Sigmoid colon (tissue), 7 donors: ENCODE results near the gene CHST2. TPM values are rescaled to one million over a fixed set of nuclear protein-coding genes. Genes with fewer than 3 reads are reported as not detected.

Experiments
- DNase-seq: peaks from one replicate; pipeline ENCODE4 v3.0.0-alpha.2; 2019
- H3K27ac ChIP-seq, 4 donors: fragments of 200-600 bp; sonication (generic); one replicate each; pipeline ENCODE4 v1.5.1; 2016 to 2019; ENCODE audit warnings: mild to moderate bottlenecking in 1 of 4
- H3K27me3 ChIP-seq, 3 donors: fragments of 200-600 bp; sonication (generic); one replicate each; pipeline ENCODE4 v1.5.1; 2019; ENCODE audit warnings: mild to moderate bottlenecking in 1 of 3
- H3K36me3 ChIP-seq, 4 donors: fragments of 200-600 bp; sonication (generic); one replicate each; pipeline ENCODE4 v1.5.1; 2016 to 2019
- H3K4me1 ChIP-seq, 4 donors: fragments of 200-600 bp; sonication (generic); one replicate each; pipeline ENCODE4 v1.5.1; 2017 to 2019
- H3K4me3 ChIP-seq, 4 donors: fragments of 200-600 bp; sonication (generic); one replicate each; pipeline ENCODE4 v1.5.1; 2017 to 2019; ENCODE audit warnings: mild to moderate bottlenecking in 2 of 4, moderate library complexity in 1 of 4
- H3K9me3 ChIP-seq, 4 donors: fragments of 200-600 bp in 3 of 4; sonication (generic) in 3 of 4; one replicate each; pipeline versions ENCODE4 v1.5.1 to v1.6.1; 2013 to 2019
- EP300 ChIP-seq, 4 donors: sonication (generic); formaldehyde crosslinking; IDR thresholded peaks; one replicate each; pipeline ENCODE4 v1.6.1; 2017; ENCODE audit warnings: antibody characterized with exemption in 4 of 4
- POLR2A ChIP-seq, 2 donors: fragments of 450-650 bp; IDR thresholded peaks; one replicate each; pipeline ENCODE4 v1.6.1; 2016; ENCODE audit warnings: antibody characterized with exemption in 2 of 2, mild to moderate bottlenecking in 2 of 2, moderate library complexity in 2 of 2
- POLR2AphosphoS5 ChIP-seq, 4 donors: sonication (generic); formaldehyde crosslinking; IDR thresholded peaks; one replicate each; pipeline ENCODE4 v1.6.1; 2017; ENCODE audit warnings: antibody characterized with exemption in 4 of 4
- WGBS, 2 donors: extraction: QIAGEN DNeasy Blood & Tissue Kit; methylation state at CpG; one replicate each; pipeline ENCODE4 v1.1.7; 2013; 5-methylcytosine and 5-hydroxymethylcytosine counted together
- intact Hi-C: fragments of 100-400 bp; cut with DNase I; formaldehyde crosslinking; loops from one replicate; pipeline ENCODE4 v1.15.1; 2023
- polyA plus RNA-seq, 3 donors: library from polyadenylated mRNA; stranded (reverse); fragments of 200-250 nt; gene quantifications; one replicate each; pipeline ENCODE4 v1.2.3, GENCODE V29; 2013
- total RNA-seq, 4 donors: library from RNA; depleted of rRNA; stranded (reverse); fragments of >200 nt; gene quantifications; one replicate each; pipeline ENCODE4 v1.1.0, GENCODE V29; 2016
- TF ChIP-seq, protein P1 (sequence below), 4 experiments: fragments of 450-650 bp in 3 of 4; fragments of 200-600 bp in 1 of 4; IDR thresholded peaks; one replicate each; pipeline ENCODE4 v1.5.1; 2016 to 2019; ENCODE audit warnings: antibody characterized with exemption in 4 of 4, mild to moderate bottlenecking in 3 of 4, moderate library complexity in 2 of 4
- donor health status: healthy with polysubstance abuse.
- donor health status: Bipolar disorder and iron deficiency.
- donor health status: healthy.

The CHST2 gene
- total and polyA plus RNA-seq, 7 donors: 0.60 to 4.5 (median 3.1) TPM

DNA sequence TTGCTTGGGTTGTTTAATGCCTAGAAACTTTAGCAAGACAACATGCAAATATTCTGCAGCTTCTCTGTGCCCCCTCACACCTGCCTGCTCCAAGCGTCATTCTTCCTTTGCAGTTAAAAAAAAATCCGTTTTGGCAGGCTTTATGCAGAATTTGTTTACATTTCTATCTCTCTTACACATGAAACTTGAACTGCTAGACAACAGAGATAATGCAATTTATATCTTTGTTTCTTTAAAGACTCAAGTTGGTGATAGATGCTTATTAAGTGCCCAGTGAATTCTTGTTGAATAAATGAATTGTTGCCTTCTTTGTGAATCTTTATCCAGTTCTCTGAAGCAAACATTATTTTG lies 53.2 kb downstream of the CHST2 start:
- Histone ChIP-seq H3K9me3 (peaks cover 0 to 2% (median 0%) of the 10 kb centered on the region in 4 donors), H3K4me1 (no peaks in the 10 kb centered on the region), H3K36me3 (no peaks in the 10 kb centered on the region), H3K27ac (no peak overlapping the region), H3K27me3 (no peaks in the 10 kb centered on the region), H3K4me3 (no peak overlapping the region)
- WGBS, 2 donors: 47 to 56% methylated on average over 2 of the region's 2 CpGs
- no peak for DNase-seq
- intact Hi-C loops: no loop called here
- TF ChIP-seq POLR2A (IDR thresholded peaks at IDR 0.05) (no peak), POLR2AphosphoS5 (IDR thresholded peaks at IDR 0.05) (no peak), EP300 (IDR thresholded peaks at IDR 0.05) (no peak)
- TF ChIP-seq, protein P1, sequence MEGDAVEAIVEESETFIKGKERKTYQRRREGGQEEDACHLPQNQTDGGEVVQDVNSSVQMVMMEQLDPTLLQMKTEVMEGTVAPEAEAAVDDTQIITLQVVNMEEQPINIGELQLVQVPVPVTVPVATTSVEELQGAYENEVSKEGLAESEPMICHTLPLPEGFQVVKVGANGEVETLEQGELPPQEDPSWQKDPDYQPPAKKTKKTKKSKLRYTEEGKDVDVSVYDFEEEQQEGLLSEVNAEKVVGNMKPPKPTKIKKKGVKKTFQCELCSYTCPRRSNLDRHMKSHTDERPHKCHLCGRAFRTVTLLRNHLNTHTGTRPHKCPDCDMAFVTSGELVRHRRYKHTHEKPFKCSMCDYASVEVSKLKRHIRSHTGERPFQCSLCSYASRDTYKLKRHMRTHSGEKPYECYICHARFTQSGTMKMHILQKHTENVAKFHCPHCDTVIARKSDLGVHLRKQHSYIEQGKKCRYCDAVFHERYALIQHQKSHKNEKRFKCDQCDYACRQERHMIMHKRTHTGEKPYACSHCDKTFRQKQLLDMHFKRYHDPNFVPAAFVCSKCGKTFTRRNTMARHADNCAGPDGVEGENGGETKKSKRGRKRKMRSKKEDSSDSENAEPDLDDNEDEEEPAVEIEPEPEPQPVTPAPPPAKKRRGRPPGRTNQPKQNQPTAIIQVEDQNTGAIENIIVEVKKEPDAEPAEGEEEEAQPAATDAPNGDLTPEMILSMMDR (IDR thresholded peaks at IDR 0.05): no peak

DNA sequence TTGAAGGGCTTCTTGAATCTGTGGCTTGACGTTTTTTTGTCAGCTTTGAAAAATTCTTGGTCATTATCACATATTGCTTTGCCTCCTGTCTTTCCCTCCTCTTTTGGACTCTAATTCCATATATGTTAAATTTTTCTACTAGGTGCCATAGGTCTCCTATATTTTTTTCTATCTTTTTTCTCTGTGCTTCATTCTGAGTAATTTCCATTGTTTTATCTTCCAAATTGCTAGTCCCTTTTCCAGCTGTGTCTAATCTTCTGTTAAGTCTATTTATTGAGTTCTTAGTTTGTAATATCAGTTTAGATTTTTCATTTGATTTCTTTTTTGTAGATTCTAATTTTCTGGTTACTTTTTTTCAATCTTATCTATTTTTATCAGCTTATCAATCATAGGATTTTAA lies 53.7 kb downstream of the CHST2 start:
- TF ChIP-seq POLR2A (IDR thresholded peaks at IDR 0.05) (no peak), POLR2AphosphoS5 (IDR thresholded peaks at IDR 0.05) (no peak), EP300 (IDR thresholded peaks at IDR 0.05) (no peak)
- TF ChIP-seq, protein P1 (IDR thresholded peaks at IDR 0.05): no peak
- H3K27me3 ChIP-seq: no peaks in the 10 kb centered on the region
- no peak overlapping the region for H3K4me3 ChIP-seq
- no peaks in the 10 kb centered on the region for H3K4me1 ChIP-seq
- no peak overlapping the region for H3K27ac ChIP-seq
- intact Hi-C loops: no loop called here
- 72 to 77% methylated on average over 1 of the region's 1 CpG for WGBS, 2 donors
- no peaks in the 10 kb centered on the region for H3K36me3 ChIP-seq
- H3K9me3 ChIP-seq: peaks cover 0 to 2% (median 0%) of the 10 kb centered on the region in 4 donors
- no peak for DNase-seq

Other genes with a start within 250 kb of the CHST2 start
- 10 to 100 TPM in 3 of 4 donors, 1 to 10 TPM in 1; 7.7 to 33.9 (median 21.2) TPM for gene PCOLCE2, start 230.7 kb upstream of the CHST2 start, total RNA-seq
- 10 to 100 TPM in 1 of 3 donors, 1 to 10 TPM in 1, not detected in 1; 3.6 to 13.2 TPM for gene PCOLCE2, start 230.7 kb upstream of the CHST2 start, polyA plus RNA-seq
- gene PAQR9, start 156.1 kb upstream of the CHST2 start, total RNA-seq: not detected
- gene PAQR9, start 156.1 kb upstream of the CHST2 start, polyA plus RNA-seq: not detected
- gene U2SURP, start 118.2 kb upstream of the CHST2 start, total RNA-seq: 10 to 100 TPM; 66.8 to 79.8 (median 68.0) TPM
- 10 to 100 TPM; 11.4 to 28.2 (median 14.3) TPM for gene U2SURP, start 118.2 kb upstream of the CHST2 start, polyA plus RNA-seq